H9 (cell line): ENCODE measurements around the gene RAB3C. TPM values are rescaled to one million over a fixed set of nuclear protein-coding genes. Genes with fewer than 3 reads are reported as not detected.

ENCODE experiments used
- DNase-seq: peaks from one replicate; pipeline ENCODE4 v3.0.0-alpha.2; 2017
- H2AFZ ChIP-seq: one replicate; pipeline ENCODE4 v1.6.1; 2013; ENCODE audit warnings: mild to moderate bottlenecking, low read length, control low read depth, moderate library complexity
- H2AK5ac ChIP-seq: 2 replicates; pipeline ENCODE4 v1.6.1; 2013; ENCODE audit warnings: low read length, control low read depth, mixed read lengths; ENCODE audit not compliant: insufficient read length
- H2BK120ac ChIP-seq: one replicate; pipeline ENCODE4 v1.6.1; 2013; ENCODE audit warnings: low read depth, mild to moderate bottlenecking, low read length, control low read depth, inconsistent platforms; ENCODE audit not compliant: poor library complexity, severe bottlenecking
- H2BK12ac ChIP-seq: 2 replicates; pipeline ENCODE4 v1.6.1; 2013; ENCODE audit warnings: low read length, control low read depth, mixed read lengths, low read depth; ENCODE audit not compliant: insufficient read length
- H2BK15ac ChIP-seq: 2 replicates; pipeline ENCODE4 v1.6.1; 2013; ENCODE audit warnings: low read depth, low read length, control low read depth
- H2BK20ac ChIP-seq: one replicate; pipeline ENCODE4 v1.6.1; 2013; ENCODE audit warnings: low read depth, mild to moderate bottlenecking, low read length, control low read depth, inconsistent platforms; ENCODE audit not compliant: poor library complexity, severe bottlenecking
- H2BK5ac ChIP-seq: 2 replicates; pipeline ENCODE4 v1.6.1; 2013; ENCODE audit warnings: low read length, control low read depth, mixed read lengths; ENCODE audit not compliant: insufficient read length
- H3K14ac ChIP-seq: 2 replicates; pipeline ENCODE4 v1.6.1; 2013; ENCODE audit warnings: low read length, control low read depth; ENCODE audit not compliant: insufficient read depth
- H3K18ac ChIP-seq: 2 replicates; pipeline ENCODE4 v1.6.1; 2013; ENCODE audit warnings: low read depth, mild to moderate bottlenecking, mixed read lengths, low read length, control low read depth; ENCODE audit not compliant: insufficient read length
- H3K23ac ChIP-seq: 2 replicates; pipeline ENCODE4 v1.6.1; 2013; ENCODE audit warnings: low read length, control low read depth, mixed read lengths, low read depth; ENCODE audit not compliant: insufficient read length
- H3K23me2 ChIP-seq: 2 replicates; pipeline ENCODE4 v1.6.1; 2013; ENCODE audit warnings: low read depth, mild to moderate bottlenecking, mixed read lengths, low read length, control low read depth; ENCODE audit not compliant: insufficient read length, poor library complexity, severe bottlenecking
- H3K27ac ChIP-seq: 2 replicates; pipeline ENCODE4 v1.5.1; 2013; ENCODE audit warnings: low read length, control low read depth, mixed read lengths, low read depth; ENCODE audit not compliant: insufficient read length
- H3K27me3 ChIP-seq: 2 replicates; pipeline ENCODE4 v1.6.1; 2013; ENCODE audit warnings: low read length, control low read depth, inconsistent platforms; ENCODE audit not compliant: insufficient read depth
- H3K4ac ChIP-seq: 2 replicates; pipeline ENCODE4 v1.6.1; 2013; ENCODE audit warnings: low read depth, mild to moderate bottlenecking, control low read depth, inconsistent platforms, low read length, moderate library complexity
- H3K4me1 ChIP-seq: 2 replicates; pipeline ENCODE4 v1.6.1; 2013; ENCODE audit warnings: low read length, control low read depth, inconsistent platforms; ENCODE audit not compliant: insufficient read depth
- H3K4me2 ChIP-seq: 2 replicates; pipeline ENCODE4 v1.6.1; 2013; ENCODE audit warnings: low read length, control low read depth, mixed read lengths; ENCODE audit not compliant: insufficient read length, insufficient read depth
- H3K56ac ChIP-seq: 2 replicates; pipeline ENCODE4 v1.6.1; 2013; ENCODE audit warnings: low read depth, mild to moderate bottlenecking, mixed read lengths, low read length, control low read depth; ENCODE audit not compliant: insufficient read length
- H3K79me1 ChIP-seq: 2 replicates; pipeline ENCODE4 v1.6.1; 2013; ENCODE audit warnings: low read depth, mild to moderate bottlenecking, moderate library complexity, low read length, control low read depth, inconsistent platforms; ENCODE audit not compliant: insufficient read depth, poor library complexity, severe bottlenecking
- H3K79me2 ChIP-seq: 2 replicates; pipeline ENCODE4 v1.6.1; 2013; ENCODE audit warnings: low read length, control low read depth, inconsistent platforms; ENCODE audit not compliant: insufficient read depth
- H3K9ac ChIP-seq: 2 replicates; pipeline ENCODE4 v1.6.1; 2013; ENCODE audit warnings: low read length, control low read depth, mixed read lengths; ENCODE audit not compliant: insufficient read length; ENCODE audit errors: extremely low read depth
- H3K9me3 ChIP-seq: one replicate; pipeline ENCODE4 v1.6.1; 2013; ENCODE audit warnings: low read depth, low read length, inconsistent platforms; ENCODE audit not compliant: control insufficient read depth
- H3T11ph ChIP-seq: one replicate; pipeline ENCODE4 v1.6.1; 2013; ENCODE audit warnings: mild to moderate bottlenecking, low read length, control low read depth, inconsistent platforms
- H4K20me1 ChIP-seq: one replicate; pipeline ENCODE4 v1.6.1; 2013; ENCODE audit not compliant: control insufficient read depth, insufficient read length, insufficient read depth
- H4K5ac ChIP-seq: 2 replicates; pipeline ENCODE4 v1.6.1; 2013; ENCODE audit warnings: low read depth, mild to moderate bottlenecking, mixed read lengths, low read length, control low read depth; ENCODE audit not compliant: insufficient read length
- H4K8ac ChIP-seq: replicated peaks from 2 replicates; pipeline ENCODE4 v1.6.1; 2013; ENCODE audit warnings: low read length, control low read depth, mixed read lengths, low read depth; ENCODE audit not compliant: insufficient read length
- H4K91ac ChIP-seq: 2 replicates; pipeline ENCODE4 v1.6.1; 2013; ENCODE audit warnings: low read depth, mild to moderate bottlenecking, moderate library complexity, mixed read lengths, low read length, control low read depth; ENCODE audit not compliant: insufficient read length
- H3K27ac Mint-ChIP-seq, 3 experiments: 2 replicates in 2 of 3; 3 replicates in 1 of 3; pipeline ENCODE4 v1.8.0; 2020 to 2021; ENCODE audit warnings: mixed read lengths in 3 of 3, mild to moderate bottlenecking in 1 of 3, moderate library complexity in 1 of 3
- H3K27me3 Mint-ChIP-seq: 2 replicates; pipeline ENCODE4 v1.8.0; 2021; ENCODE audit warnings: low read depth, mild to moderate bottlenecking, moderate library complexity, mixed read lengths
- H3K36me3 Mint-ChIP-seq, 3 experiments: 2 replicates in 2 of 3; 3 replicates in 1 of 3; pipeline ENCODE4 v1.8.0; 2020 to 2021; ENCODE audit warnings: low read depth in 3 of 3, mixed read lengths in 3 of 3; ENCODE audit not compliant: insufficient read depth in 1 of 3
- H3K4me1 Mint-ChIP-seq, 2 experiments: 2 replicates each; pipeline ENCODE4 v1.8.0; 2020; ENCODE audit warnings: mixed read lengths in 2 of 2
- H3K4me3 Mint-ChIP-seq, 2 experiments: 2 replicates in 1 of 2; 3 replicates in 1 of 2; pipeline ENCODE4 v1.8.0; 2020 to 2021; ENCODE audit warnings: mild to moderate bottlenecking in 2 of 2, mixed read lengths in 2 of 2, moderate library complexity in 1 of 2
- H3K9me3 Mint-ChIP-seq, 2 experiments: 2 replicates in 1 of 2; 3 replicates in 1 of 2; pipeline ENCODE4 v1.8.0; 2020; ENCODE audit warnings: mild to moderate bottlenecking in 2 of 2, mixed read lengths in 2 of 2, moderate library complexity in 1 of 2
- WGBS: extraction: QIAGEN DNeasy Blood & Tissue Kit; methylation state at CpG from one replicate; pipeline ENCODE4 v1.1.7; 2013; ENCODE audit warnings: missing lambda C conversion rate, low lambda C conversion rate, mixed read lengths; ENCODE audit not compliant: insufficient read length; ENCODE audit errors: extremely low coverage; 5-methylcytosine and 5-hydroxymethylcytosine counted together
- total RNA-seq: library from RNA; stranded (reverse); gene quantifications from 2 replicates; pipeline ENCODE4 v1.2.1, GENCODE V29; 2021
- TF ChIP-seq, protein P1 (sequence below): fragments of 200-600 bp; sonication (generic); conservative IDR thresholded peaks from 3 replicates; pipeline ENCODE4 v1.8.0; 2021; ENCODE audit warnings: antibody characterized with exemption, mild to moderate bottlenecking

RAB3C gene
- total RNA-seq, 1 experiment from 2014 or later: 16.3 TPM

- Histone ChIP-seq H3K4me1 (no peaks in the 10 kb centered on the region; the same call in 1 of the 2 replicates), H3K23me2 (no peaks in the 10 kb centered on the region), H3K4ac (no peak overlapping the region), H3K79me2 (no peaks in the 10 kb centered on the region), H4K5ac (no peak overlapping the region), H3K14ac (no peak overlapping the region), H3K79me1 (no peaks in the 10 kb centered on the region), H4K91ac (no peak overlapping the region), H3K27me3 (no peaks in the 10 kb centered on the region), H3K9me3 (no peaks in the 10 kb centered on the region), H3K9ac (no peak overlapping the region), H2BK15ac (no peak overlapping the region), H3K56ac (no peak overlapping the region), H3T11ph (no peak overlapping the region), H3K27ac (no peak overlapping the region), H2AFZ (no peak overlapping the region), H3K18ac (no peak overlapping the region), H4K8ac (no peak overlapping the region), H2BK12ac (no peak overlapping the region), H2BK5ac (no peak overlapping the region), H2BK20ac (no peak overlapping the region), H3K23ac (no peak overlapping the region), H2BK120ac (no peak overlapping the region), H4K20me1 (no peaks in the 10 kb centered on the region), H3K4me2 (no peak overlapping the region), H2AK5ac (no peak overlapping the region)
- DNase-seq: no peak
- no CpG with 5 or more reads among the region's 4 CpGs for WGBS
- Mint-ChIP-seq H3K27ac (no peak overlapping the region), H3K36me3 (peaks cover 0 to 4% (median 2%) of the 10 kb centered on the region in 3 experiments; a peak in 3 of 7 replicates), H3K4me3 (no peak overlapping the region), H3K4me1 (peaks cover 20 to 21% of the 10 kb centered on the region in 2 experiments), H3K27me3 (peaks cover 9% of the 10 kb centered on the region), H3K9me3 (peaks cover 5 to 10% of the 10 kb centered on the region in 2 experiments)
- TF ChIP-seq, protein P1, sequence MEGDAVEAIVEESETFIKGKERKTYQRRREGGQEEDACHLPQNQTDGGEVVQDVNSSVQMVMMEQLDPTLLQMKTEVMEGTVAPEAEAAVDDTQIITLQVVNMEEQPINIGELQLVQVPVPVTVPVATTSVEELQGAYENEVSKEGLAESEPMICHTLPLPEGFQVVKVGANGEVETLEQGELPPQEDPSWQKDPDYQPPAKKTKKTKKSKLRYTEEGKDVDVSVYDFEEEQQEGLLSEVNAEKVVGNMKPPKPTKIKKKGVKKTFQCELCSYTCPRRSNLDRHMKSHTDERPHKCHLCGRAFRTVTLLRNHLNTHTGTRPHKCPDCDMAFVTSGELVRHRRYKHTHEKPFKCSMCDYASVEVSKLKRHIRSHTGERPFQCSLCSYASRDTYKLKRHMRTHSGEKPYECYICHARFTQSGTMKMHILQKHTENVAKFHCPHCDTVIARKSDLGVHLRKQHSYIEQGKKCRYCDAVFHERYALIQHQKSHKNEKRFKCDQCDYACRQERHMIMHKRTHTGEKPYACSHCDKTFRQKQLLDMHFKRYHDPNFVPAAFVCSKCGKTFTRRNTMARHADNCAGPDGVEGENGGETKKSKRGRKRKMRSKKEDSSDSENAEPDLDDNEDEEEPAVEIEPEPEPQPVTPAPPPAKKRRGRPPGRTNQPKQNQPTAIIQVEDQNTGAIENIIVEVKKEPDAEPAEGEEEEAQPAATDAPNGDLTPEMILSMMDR: no peak
Observed at GRCh38 chr5:58887311-58887710, 304.4 kb downstream of the RAB3C start.
